Thoracic aorta (tissue), 2 donors: ENCODE measurements around the gene KIF1A. TPM values are rescaled to one million over a fixed set of nuclear protein-coding genes. Genes with fewer than 3 reads are reported as not detected.

Experiments used
- ATAC-seq: fragments of 150-250 bp; one replicate; pipeline ENCODE4 v1.8.0; 2017; ENCODE audit warnings: low read depth; ENCODE audit not compliant: insufficient number of reproducible peaks, low FRiP score
- DNase-seq: peaks from one replicate; pipeline ENCODE4 v3.0.0-alpha.2; 2020; ENCODE audit warnings: low spot score
- H3K27ac ChIP-seq, 2 donors: fragments of 200-600 bp; sonication (generic); 1 replicate in 1 of 2; 2 replicates in 1 of 2; pipeline ENCODE4 v1.5.1; 2016; ENCODE audit warnings: mild to moderate bottlenecking in 2 of 2, moderate library complexity in 2 of 2
- H3K27me3 ChIP-seq: fragments of 200-600 bp; sonication (generic); replicated peaks from 2 replicates; pipeline ENCODE4 v1.6.0; 2016; ENCODE audit warnings: mild to moderate bottlenecking; ENCODE audit not compliant: insufficient read depth
- H3K36me3 ChIP-seq: fragments of 200-600 bp; sonication (generic); one replicate; pipeline ENCODE4 v1.5.1; 2016
- H3K4me1 ChIP-seq, 2 donors: fragments of 200-600 bp; sonication (generic); 1 replicate in 1 of 2; 2 replicates in 1 of 2; pipeline versions ENCODE4 v1.5.1 to v1.6.0; 2016; ENCODE audit warnings: low read depth in 2 of 2, mild to moderate bottlenecking in 1 of 2; ENCODE audit not compliant: control insufficient read depth in 1 of 2
- H3K4me3 ChIP-seq: fragments of 200-600 bp; sonication (generic); 2 replicates; pipeline ENCODE4 v1.5.1; 2016; ENCODE audit warnings: mild to moderate bottlenecking
- H3K9me3 ChIP-seq: fragments of 200-600 bp; sonication (generic); 2 replicates; pipeline ENCODE4 v1.5.1; 2016
- total RNA-seq, 2 donors: library from RNA; depleted of rRNA; stranded (reverse); fragments of >200 nt; gene quantifications; one replicate each; pipeline versions ENCODE4 v1.1.0 to v1.2.3, GENCODE V29; 2016
- TF ChIP-seq, protein P1 (sequence below): fragments of 200-600 bp; sonication (generic); IDR thresholded peaks from one replicate; pipeline ENCODE4 v1.5.1; 2019; ENCODE audit warnings: antibody characterized with exemption

The KIF1A gene
- total RNA-seq, 2 donors from 2014 or later, result 0.92 TPM; not detected in 1

DNA sequence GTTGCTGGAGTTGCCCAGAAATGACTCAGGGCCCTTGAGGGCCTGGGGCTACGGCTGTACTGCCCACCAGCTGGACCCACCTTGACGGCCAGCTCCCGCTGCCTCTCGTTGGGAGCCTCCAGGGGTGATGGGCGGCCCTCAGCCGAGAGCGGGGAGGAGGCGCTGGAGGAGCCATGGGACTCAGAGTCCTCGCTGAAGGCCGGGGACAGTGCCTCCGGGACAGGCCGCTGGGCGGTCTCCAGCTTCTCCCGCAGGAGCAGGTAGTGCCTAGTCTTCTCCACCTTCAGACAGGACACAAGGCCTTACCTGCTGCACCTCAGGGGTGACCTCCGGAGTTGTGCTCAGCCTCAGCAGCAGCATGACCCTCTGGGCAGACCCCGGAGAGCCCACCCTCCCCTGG lies 97.6 kb downstream of the KIF1A start:
- TF ChIP-seq, protein P1, sequence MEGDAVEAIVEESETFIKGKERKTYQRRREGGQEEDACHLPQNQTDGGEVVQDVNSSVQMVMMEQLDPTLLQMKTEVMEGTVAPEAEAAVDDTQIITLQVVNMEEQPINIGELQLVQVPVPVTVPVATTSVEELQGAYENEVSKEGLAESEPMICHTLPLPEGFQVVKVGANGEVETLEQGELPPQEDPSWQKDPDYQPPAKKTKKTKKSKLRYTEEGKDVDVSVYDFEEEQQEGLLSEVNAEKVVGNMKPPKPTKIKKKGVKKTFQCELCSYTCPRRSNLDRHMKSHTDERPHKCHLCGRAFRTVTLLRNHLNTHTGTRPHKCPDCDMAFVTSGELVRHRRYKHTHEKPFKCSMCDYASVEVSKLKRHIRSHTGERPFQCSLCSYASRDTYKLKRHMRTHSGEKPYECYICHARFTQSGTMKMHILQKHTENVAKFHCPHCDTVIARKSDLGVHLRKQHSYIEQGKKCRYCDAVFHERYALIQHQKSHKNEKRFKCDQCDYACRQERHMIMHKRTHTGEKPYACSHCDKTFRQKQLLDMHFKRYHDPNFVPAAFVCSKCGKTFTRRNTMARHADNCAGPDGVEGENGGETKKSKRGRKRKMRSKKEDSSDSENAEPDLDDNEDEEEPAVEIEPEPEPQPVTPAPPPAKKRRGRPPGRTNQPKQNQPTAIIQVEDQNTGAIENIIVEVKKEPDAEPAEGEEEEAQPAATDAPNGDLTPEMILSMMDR, result no peak
- no peaks in the 10 kb centered on the region for H3K4me1 ChIP-seq
- no peak for DNase-seq
- H3K27me3 ChIP-seq, result no peaks in the 10 kb centered on the region
- no peaks in the 10 kb centered on the region for H3K36me3 ChIP-seq
- H3K4me3 ChIP-seq, result no peak overlapping the region
- ATAC-seq, result no peak
- H3K27ac ChIP-seq, result no peak overlapping the region
- no peaks in the 10 kb centered on the region for H3K9me3 ChIP-seq

DNA sequence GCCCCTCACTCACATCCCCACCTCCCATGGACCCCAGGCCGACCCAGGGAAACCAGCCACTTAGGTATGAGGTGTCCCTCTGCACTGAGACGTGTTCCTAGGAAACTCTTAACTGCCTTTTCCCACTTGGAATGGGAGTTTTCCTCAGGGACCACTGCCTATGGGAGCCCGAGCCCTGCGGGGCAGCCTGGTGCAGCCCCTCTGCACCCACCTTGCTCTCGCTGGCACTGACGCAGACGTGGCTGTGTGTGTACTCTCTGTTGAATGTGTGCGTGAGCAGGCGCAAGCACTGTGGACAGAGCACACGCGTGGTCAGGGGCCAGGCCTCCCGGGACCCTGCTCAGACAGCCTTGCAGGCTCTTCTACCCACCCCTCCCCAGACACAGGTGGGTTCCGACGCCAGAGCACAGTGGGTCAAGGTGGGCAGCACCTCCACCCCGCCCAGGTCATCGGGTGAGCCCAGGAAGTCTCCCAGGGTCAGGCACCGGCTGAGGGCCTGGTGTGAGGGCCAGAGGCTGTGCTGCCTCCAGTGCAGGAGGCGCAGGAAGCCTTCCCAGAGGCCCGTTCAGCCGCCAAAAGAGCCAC lies 98.3 kb downstream of the KIF1A start:
- H3K36me3 ChIP-seq, result no peaks in the 10 kb centered on the region
- no peak for ATAC-seq
- H3K27ac ChIP-seq, result no peak overlapping the region
- H3K4me3 ChIP-seq, result no peak overlapping the region
- H3K4me1 ChIP-seq, result no peaks in the 10 kb centered on the region
- H3K9me3 ChIP-seq, result no peaks in the 10 kb centered on the region
- H3K27me3 ChIP-seq, result no peaks in the 10 kb centered on the region
- TF ChIP-seq, protein P1, result no peak
- no peak for DNase-seq

DNA sequence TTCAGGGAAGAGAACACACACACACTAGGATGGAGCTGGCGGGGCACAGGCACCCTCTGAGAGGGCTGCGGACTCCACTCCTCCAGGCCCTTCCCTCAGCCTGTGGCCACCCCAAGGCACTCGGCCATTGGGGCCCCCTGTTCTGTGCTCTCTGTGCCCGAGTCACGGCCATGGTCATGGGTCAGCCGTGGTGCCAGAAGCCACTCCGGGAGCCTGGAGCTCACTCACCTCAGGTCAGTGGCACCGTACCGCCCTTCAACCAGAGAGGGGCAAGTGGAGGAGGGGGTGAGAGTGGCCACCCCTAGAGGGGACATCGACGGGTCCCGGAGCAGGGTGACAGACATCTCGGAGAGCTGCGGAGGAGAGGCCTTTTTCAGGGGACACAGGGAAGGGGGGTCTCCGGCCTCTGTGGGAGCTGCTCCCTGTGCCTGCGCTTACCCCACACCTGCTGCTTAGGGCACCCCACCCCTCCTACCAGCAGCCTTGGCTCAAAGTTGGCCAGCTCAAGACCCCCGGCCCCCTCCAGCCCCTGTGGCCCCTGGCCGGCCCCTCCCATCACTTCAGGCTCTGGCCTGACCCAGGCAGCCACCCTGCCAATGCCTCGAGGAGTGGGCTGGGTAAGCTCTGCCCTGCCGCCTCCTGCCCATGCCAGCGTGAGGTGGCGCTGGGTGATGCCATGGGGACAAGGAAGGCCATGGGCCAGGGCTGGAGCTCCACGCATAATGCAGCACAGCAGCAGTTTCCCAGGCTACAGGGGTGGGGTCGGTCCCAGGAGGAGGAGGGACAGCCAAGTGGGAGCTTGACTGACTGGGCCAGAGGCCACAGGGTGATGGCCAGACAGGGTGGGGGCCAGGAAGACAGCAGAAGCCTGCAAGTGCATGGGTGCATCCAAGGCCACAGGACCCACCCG lies 99.1 kb downstream of the KIF1A start:
- TF ChIP-seq, protein P1, result no peak
- H3K9me3 ChIP-seq, result no peaks in the 10 kb centered on the region
- DNase-seq, result no peak
- no peaks in the 10 kb centered on the region for H3K4me1 ChIP-seq
- no peak overlapping the region for H3K4me3 ChIP-seq
- ATAC-seq, result no peak
- no peak overlapping the region for H3K27ac ChIP-seq
- no peaks in the 10 kb centered on the region for H3K36me3 ChIP-seq
- no peaks in the 10 kb centered on the region for H3K27me3 ChIP-seq

DNA sequence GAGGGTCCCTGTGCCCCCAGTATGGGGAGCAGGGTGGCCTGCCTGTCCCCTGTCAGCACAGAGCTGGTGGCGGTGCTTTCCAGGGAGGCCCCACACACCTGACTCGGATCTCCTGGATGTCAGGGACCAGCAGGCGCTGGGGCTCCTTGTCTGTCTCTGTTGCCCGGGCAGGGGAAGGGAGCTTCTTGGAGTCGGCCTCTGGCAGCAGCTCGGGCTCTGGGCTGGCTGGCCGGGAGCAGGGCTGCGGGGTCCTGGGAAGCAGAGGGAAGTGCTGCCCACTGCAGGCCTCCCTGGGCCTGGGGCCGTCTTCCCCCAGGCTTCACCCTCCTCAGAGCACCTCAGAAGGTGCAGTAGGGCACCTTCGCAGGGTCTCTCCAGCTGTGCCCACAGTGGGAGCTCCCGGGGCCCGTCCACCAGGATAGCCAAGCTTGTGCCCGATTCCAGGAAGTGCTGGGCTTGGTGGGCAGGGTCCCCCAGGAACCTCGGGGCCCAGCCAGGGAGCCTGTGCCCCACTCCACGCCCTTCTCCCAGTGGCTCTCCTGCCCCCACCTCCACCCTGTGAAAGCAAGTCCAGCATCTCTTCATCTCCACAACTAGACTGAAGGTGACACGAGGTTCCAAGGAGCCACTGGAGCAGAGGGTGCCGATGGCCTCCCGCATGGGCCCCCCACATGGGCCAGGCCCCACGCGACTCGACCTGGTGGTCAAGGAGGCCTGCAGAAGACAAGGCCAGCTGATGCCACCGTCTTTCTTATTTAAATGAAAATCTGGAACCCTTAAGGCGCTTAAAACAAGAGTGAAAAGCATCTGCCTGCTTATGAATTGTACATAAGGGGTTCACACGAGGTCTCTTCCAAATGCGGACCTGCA lies 100.1 kb downstream of the KIF1A start:
- no peaks in the 10 kb centered on the region for H3K4me1 ChIP-seq
- TF ChIP-seq, protein P1, result no peak
- ATAC-seq, result no peak
- no peak overlapping the region for H3K4me3 ChIP-seq
- no peaks in the 10 kb centered on the region for H3K9me3 ChIP-seq
- no peaks in the 10 kb centered on the region for H3K27me3 ChIP-seq
- H3K27ac ChIP-seq, result no peak overlapping the region
- no peaks in the 10 kb centered on the region for H3K36me3 ChIP-seq
- no peak for DNase-seq
